Fibroblast of skin of left quadriceps (primary cell): ENCODE measurements around the gene TTI1.
A peak's percentile ranks its signal among the peaks of the same experiment; 100 is the strongest.
"Not testable (repeated sequence)": the region's sequence is repeated elsewhere in the genome, so short reads cannot be mapped to it uniquely, and the experiment has no call there.

Experiments
- DNase-seq, 2 experiments: peaks; one replicate each; pipeline ENCODE4 v3.0.0-alpha.2; 2013; ENCODE audit warnings: low read depth in 2 of 2

Gene TTI1

DNA sequence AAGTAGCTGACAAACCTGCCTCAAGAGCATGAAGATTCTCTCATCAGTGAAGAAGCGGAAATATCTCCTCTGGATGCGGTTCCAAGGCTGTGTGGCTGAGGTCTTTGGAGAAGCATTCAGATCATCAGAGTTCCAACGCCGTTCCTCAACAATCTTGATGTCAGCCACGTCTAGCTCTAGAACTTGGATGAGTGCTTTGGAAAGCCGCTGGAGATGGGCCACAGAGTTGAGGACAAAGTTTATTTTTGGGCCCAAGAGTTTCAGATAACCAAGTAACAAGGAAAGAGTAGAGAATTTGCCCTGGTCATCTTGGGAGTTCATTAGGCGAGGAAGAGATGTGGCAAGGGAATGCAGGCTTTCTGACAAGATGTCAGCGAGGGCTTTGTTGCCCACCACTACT is 20.9 kb downstream of the TTI1 start:
- DNase-seq: no peak

DNA sequence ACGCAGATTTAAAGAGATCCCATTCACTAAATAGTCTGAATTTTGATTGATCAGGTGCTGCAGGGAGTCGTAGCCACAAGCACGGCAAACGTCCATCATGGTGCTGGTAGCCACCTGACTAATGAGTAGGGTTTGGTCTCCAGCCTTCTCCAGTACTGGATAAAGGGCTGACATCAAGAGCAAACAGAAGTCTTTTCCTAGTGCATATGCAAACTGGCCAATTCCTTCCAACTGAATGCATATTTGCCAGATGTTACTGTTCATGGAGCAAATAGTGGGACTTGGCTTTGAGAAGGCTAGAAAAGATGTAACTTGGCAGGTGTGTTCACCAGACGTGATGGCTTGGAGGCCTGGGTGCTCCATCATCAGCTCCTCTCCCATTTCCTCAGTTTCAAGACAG is 21.6 kb downstream of the TTI1 start:
- no peak for DNase-seq

DNA sequence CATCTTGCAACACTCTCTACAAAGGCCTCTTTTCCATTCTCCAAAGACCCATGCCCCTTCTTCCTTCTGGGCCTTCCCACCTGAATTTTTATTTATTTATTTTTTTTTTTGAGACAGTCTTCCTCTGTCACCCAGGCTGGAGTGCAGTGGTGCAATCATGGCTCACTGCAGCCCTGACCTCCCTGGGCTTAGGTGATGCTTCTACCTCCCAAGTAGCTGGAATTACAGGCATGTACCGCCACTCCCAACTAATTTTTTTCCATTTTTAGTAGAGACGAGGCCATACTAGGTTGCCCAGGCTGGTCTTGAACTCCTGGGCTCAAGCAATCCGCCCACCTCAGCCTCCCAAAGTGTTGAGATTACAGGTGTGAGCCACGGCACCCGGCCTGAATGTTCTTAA is 23.8 kb downstream of the TTI1 start:
- DNase-seq: not testable (repeated sequence)

DNA sequence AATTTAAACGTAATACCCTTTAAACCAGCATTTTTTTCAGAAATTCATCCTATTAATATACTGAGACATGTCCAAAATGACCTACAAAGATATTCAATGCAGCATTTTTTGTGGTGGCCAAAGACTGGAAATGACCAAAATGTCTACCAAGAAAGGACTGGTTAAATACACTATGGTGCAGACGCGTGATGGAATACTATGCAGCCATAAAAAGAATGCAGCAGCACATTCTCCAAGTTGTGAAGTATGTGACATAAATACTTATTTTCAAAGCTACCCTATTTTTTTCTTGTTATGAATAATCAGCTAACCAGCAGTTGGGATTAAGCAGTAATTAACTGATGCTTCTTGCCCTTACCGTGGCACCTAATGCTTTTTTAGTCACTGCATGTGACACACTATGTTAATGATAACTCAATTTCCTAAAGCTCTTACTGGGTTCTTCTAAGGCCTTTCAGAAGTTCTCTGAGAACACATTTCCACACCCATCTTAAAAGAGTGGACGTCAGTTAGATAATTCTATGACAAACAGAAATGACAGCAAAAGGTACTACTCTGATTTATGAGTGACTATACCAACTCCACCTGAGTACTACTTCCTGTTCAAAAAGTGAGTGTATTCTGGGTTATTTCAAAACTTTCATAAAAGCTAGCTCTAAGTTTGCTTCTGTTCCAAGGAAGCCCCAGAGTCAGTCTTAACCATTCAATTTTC is 24.9 kb downstream of the TTI1 start:
- no peak for DNase-seq

DNA sequence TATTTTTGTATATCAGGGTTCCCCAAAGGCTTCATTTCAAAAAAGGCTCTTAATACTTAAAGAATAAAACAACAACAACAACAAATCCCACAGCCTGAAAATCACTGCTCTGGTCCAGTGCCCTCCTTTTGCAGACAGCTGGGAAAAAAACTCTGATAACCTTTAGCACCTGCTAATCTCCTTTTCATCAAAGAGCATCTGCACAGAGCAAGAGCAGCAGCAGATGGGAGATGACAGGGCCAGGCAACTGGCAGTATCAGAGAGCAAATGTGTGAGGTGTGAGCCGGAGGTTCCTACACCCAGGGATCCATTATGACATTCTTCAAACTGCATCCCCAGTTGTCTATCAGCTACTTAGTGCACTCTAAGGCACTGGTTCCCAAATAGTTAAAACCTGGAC is 25.7 kb downstream of the TTI1 start:
- DNase-seq: no peak

DNA sequence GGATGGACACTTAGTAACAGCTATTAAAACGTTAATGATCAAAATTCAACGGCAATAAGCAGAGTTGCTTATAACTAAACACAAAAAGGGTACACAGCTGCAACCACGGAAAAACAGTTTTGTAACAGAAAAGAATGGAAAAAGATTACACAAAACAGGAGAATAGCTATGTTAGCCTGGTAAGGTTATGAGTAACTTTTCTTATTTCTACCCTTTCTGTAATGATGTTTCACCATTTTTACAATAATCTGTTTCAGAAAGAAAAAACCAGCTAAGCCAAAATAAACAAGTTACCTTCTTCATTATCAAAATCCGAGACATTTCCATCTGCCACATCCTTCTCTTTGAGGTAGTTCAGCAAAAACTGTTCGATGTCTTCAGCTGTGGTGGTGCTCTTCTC is 27.4 kb downstream of the TTI1 start:
- no peak for DNase-seq

DNA sequence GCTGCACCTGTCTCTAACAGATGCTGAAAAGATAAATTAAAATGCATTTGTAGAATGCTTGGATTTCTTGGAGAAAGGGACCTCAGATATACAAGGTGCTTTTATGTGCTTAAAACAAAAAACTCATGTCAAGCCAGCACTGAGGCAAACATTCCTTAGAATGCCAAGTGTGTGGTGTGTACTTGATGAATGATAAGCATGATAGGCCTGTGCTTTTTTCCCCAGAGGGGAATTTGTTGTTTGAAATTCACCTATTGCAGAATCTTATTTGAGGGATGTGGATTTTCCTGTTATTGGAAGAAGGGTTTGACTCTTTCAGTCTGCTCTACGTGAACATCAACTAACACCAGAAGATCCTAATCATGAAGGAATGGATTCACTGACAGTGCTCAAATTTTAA is 28.8 kb downstream of the TTI1 start:
- no peak for DNase-seq

DNA sequence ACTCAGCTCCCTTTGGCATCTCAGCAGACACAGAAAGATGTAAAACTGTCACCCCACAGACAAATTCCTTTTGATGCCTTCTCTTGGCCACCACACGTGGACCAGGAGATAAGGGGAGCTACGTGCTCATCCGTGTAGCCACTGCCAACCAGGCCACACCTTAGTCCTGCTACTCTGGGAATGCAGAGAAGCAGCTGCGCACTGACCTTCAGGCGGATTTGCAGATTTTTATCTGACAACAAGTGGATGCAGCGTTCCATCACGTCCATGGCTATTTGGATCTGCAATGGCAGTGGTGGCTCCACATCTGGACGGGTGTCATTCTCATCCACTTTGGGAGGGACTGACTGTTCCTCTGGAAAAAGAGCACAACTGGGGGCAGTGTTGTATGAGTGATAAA is 30.8 kb downstream of the TTI1 start:
- DNase-seq: no peak

DNA sequence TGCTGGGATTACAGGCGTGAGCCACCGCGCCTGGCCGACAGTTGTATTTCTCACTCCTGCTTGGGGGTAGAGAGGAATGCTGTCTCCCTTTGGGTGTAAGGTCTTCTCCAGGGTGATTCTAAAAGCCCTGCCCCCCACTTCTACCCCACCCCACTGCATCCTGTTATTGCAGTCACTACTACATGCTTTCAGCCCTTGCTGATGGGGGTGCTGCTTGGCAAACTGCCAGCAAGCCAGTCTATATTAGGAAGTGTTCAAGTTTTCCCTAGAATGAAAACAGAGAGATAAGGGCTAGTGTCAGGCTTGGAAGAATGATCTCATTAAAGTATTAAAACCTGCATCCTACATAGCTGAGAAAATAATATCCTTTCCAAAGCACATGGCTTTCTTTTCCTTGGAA is 31.3 kb downstream of the TTI1 start:
- DNase-seq: no peak

DNA sequence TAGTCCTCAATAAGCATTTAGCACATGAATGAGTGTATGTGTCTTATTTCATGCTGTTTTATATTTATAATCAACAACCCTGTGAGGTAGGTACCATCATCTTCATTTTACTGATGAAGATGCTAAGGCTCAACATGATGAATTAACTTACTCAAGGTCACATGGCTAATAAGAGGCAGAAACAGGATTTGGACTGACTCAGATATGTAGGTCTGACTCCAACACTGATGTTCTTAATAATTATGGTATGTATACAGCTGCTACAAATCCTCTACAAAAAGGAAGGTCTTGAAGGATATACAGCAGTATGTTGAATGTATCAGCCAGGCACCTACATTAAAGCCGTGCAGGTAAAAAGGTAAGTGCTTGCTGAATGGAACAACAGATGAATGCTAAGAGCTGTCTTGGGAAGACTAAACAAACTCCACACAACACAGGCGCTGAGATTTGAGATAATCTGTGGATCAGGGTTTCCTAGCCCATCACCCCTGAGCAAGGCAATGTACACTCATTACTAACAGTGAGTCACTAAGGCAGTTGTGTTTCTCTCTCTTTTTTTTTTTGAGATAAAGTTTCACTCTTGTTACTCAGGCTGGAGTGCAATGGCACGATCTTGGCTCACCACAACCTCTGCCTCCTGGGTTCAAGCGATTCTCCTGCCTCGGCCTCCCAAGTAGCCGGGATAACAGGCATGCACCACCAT is 31.9 kb downstream of the TTI1 start:
- peak; percentile 39 to 44 for DNase-seq

DNA sequence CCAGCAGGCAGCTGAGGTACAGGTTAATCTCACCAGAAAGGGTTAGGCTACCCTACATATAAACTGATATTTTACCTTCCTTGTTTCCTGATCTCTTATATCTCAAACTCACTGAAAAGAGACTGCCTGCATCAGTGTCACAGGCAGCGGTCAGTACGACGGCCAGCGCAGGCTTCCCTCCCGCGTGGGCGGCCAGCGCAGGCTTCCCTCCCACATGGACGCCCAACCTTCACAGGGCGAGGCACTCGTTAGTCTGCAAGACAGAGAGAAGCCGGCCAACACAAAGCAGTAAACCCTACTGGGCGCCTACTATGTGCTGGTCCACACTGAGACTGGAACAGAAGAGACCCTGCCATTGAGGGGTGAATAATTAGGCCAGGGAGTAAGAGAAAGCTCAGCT is 33.0 kb downstream of the TTI1 start:
- DNase-seq: no peak

DNA sequence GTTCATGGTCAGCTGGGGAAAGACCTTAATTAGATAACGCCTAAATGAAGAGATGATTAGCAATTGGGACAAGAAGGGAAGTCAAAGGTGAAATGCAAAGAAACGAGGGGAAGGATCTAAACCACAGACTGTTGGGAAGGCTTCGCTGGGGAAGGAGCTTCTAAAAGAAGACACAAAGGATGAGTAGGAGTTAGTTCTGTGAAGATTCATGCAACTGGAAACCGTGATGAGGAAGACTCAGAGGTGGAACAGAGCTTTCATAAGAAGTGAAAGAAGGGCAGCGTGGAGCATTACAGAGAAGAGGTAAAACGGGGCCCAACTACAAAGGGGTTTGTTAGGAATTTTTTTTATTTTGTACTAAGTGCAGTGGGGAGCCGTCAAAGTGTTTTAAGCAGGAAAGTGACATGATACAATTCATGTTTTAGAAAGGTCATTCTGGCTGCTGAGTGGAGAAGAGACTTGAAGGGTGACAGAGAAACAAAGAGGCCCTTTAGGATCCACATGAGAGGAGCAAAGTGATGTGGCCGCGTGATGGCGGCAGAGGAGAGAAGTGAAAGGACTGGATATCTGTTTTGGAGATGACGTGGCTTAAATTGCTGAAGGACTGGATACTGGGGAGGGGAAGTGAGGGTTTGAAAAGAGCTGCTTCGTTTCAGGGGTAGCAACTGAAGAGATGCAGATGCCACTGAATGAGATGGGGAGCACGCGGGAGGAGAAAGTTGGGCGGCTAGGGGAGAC is 33.6 kb downstream of the TTI1 start:
- DNase-seq: no peak

DNA sequence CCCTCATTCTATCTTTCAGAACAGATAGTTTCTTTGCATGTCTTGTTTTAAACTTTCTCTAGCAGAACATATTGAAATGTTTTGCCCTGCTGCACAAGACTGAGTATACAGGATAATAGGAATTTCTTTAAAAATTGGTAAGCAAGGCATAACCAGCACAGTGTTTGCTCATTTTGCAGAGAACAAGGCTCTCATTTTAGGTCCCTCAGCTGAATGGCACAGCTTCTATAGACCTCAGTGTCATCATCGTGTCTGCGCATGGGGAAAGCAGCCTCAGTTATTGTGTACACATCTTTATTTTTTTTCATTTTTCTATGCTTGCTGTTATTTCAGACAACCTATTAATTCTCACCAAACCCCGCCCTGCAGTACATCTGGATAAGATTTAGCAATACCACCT is 35.7 kb downstream of the TTI1 start:
- DNase-seq: no peak

DNA sequence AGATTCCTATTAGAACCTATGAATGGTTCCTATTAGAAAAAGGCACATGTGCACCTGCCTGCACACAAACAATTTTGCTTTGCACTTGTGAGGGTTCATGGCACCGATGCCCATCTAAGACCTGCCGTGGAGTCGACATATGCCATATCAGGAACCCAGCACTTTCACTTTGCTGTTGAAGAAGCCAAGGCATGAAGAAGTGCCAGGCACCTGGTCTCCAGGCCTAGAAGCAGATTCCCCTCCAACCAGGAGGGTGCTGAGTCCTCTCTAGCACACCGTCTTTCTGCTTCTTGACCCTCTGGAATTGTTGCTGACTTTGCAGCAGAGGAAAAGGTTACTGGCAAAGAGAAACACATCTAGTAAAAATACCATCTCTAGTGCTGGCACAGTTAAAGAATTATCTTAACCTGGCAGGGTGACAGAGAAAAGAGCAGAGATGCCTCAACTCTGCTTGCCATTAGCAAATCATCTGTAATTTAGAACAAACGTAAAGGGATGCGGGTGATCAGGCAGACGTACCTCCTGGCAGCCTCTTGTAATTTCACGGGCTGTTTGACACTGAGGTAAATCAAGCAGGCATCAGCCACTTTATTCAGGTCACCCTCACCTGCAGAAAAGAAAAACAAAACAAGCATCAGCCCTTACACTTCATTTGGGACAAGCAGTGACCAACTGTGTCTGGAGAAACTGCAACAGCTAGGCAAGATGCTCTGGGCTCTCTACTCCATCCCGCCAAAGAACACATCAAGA is 37.2 kb downstream of the TTI1 start:
- DNase-seq: no peak

DNA sequence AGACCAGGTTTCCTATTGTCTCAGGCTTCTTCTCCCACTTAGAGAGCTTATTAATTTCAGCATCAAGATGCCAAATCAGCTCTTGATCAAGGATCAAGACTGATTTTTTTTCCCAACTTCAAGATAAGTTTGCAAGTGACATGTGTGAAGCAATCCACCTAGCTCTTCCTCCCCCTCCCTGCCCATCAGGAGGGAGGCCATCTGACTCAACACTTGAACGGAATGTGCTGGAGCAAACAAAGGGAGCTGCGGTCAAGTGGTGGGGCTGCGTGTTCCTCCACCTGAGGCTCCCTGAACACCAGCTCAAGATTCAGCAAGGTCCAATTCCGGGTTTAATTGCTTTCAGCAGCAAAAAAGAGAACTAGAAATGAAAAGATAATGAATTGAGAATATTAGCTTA is 38.7 kb downstream of the TTI1 start:
- DNase-seq: no peak

DNA sequence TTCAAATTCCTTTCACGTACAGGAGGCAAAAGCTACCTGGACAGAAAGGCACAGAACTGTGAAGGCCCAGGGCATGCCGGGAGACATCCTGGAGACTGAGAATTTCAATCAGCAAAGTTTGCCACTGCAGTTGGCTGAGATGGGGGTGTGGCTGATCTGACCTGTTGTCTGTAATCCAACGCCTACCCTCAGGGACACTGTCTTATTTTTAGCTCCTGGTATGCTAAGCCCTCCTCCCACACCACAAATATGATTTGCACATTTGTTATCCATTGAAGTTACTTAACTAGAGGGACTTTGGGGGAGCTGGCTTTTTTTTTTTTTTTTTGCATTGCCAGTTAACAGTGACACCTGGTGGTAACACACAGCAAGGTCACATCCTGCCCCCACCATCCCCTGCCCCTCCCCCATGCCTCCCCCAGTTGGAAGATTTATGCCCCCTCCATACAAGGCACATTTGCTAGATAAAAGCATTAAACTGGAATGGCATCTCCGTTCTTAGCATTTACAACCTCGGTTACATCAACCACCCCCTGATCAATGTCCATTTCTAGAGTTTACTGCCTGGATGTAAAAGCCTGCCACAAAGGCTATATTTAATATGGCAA is 40.4 kb downstream of the TTI1 start:
- peak; percentile 83 to 85 for DNase-seq

DNA sequence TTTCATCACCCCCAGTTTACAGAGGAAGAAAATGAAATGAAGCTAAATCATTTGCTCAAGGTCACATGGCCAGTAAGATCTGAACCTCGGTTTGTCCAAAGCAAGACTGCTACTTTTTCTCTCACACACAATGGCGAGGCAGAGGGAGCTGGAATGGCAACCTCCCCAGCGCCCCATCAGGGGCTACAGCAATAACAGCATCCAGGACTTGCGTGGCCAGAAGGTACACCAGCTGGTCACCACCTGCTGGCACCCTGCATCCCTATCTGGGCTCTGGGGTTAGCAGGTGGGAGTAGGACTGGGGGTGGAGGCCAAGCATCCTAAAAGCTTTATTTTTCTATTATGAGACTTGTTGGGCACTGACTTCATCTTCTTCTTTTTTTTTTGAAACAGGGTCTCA is 41.3 kb downstream of the TTI1 start:
- no peak for DNase-seq

DNA sequence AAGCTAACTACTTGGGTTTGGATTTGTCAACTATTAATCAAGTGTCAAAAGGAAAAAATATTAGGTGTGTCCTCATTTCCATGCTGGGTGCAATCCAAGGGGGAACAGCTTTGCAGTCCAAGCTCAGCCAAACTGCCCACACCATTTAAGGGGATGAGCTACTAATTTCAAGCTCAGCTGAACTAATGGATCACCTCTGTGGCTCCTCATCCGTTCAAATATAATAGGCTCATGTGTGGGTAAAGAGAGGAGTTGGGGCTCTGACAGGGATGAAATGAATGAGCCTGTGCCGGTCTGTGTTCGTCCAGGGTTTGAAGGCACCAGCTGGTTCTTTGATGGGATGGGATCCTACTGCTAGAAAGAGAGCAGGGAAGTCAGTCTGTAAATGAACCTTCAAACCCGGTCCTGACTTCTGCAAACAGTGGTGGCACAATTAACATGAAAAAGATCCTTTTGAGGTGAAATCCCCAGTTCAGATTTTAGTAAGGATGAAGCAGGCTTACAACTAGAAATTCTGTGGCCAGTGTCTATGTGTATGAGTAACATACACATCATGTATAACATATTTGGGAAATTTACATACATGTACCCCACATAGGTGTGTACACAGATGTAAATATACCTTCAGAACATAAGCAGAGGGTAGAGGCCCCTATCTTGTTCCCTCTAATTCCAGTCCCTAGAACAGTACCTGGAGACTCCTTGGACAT is 41.9 kb downstream of the TTI1 start:
- DNase-seq: no peak

DNA sequence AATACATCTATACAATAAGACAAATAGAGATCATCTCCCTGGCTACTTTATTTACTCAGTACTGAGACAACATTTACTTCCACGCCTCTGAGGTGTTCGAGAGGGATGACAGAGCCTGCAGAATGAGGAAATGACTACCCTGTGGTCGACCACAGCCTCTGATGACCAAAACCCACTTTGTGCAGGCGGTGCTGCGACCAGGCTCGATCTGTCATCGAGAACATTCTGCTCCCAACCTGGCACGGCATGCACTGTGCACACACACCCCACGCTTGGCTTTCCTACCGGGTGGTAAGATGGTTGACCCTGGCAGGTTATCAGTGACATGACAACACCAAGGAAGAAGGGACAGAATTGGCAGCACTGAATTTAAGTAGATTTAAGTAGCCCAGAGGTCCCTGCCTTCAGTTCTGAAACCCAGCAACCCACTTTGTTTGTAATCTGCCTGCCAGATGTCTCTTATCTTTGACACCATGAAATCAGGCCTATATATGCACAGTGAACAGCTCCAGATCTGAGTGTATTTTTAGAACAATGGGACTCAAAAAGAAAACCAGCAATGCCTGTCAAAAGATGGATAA is 42.6 kb downstream of the TTI1 start:
- DNase-seq: peak in 1 of 2 experiments; percentile 13

DNA sequence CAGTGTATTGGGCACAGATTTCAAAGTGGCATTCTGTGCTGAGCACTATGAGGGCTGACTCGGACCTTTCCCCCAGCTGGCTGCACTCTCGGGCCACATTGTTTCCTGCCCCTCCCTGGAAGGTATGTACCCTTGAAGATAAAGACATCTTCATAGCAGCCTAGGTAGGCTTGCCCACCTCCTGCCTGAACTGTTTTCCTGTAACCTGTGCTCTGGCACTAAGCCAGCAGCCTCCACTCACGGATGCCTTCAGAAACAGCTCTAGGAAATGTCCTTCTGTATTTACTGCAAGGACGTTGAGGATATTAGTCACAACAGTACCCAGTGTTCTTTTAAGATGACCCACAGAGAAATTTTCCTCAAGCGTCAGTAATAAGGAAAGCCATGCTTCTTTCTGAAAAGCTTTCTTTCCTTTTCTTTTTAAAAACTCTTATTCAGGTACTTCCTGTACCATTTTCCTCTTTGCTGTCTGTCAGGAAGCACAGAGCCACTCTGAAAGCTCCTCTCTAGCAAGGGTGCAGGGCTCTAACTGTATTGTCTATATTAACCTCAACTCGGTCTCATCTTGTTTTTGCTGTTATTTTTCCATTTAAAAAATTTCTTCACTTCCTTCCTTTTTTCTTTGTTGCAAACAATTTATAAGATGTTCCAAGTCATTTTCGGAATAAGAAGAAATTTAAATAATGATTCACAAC is 43.5 kb downstream of the TTI1 start:
- no peak for DNase-seq
